Right lobe of liver (tissue), 6 donors: ENCODE measurements around the gene PFN1. TPM values are rescaled to one million over a fixed set of nuclear protein-coding genes. Genes with fewer than 3 reads are reported as not detected.
A peak's percentile ranks its signal among the peaks of the same experiment; 100 is the strongest.

Experiments used
- ATAC-seq, 4 donors: fragments of 200-7000 bp; cut with Tn5 transposase; one replicate each; pipeline ENCODE4 v1.9.1; 2020; ENCODE audit warnings: mild to moderate bottlenecking in 4 of 4, moderate library complexity in 4 of 4
- DNase-seq, 3 donors: peaks; one replicate each; pipeline ENCODE4 v3.0.0-alpha.2; 2020
- H3K27ac ChIP-seq, 3 donors: fragments of 200-600 bp; one replicate each; pipeline ENCODE4 v1.8.0; 2022
- H3K27me3 ChIP-seq, 2 donors: fragments of 200-600 bp; one replicate each; pipeline ENCODE4 v1.8.0; 2022
- H3K36me3 ChIP-seq, 4 donors: fragments of 200-600 bp; sonication (generic) in 1 of 4; one replicate each; pipeline versions ENCODE4 v1.5.1 to v1.8.0; 2017 to 2022; ENCODE audit warnings: control low read depth in 1 of 4
- H3K4me1 ChIP-seq, 4 donors: fragments of 200-600 bp; sonication (generic) in 1 of 4; one replicate each; pipeline versions ENCODE4 v1.5.1 to v1.8.0; 2017 to 2022; ENCODE audit warnings: control low read depth in 1 of 4
- H3K4me3 ChIP-seq, 3 donors: fragments of 200-600 bp; one replicate each; pipeline ENCODE4 v1.8.0; 2022
- H3K9me3 ChIP-seq, 4 donors: fragments of 200-600 bp; sonication (generic) in 1 of 4; one replicate each; pipeline versions ENCODE4 v1.5.1 to v1.8.0; 2017 to 2022; ENCODE audit warnings: control low read depth in 1 of 4
- POLR2A ChIP-seq: fragments of 450-650 bp; IDR thresholded peaks from one replicate; pipeline ENCODE4 v1.6.1; 2017; ENCODE audit warnings: antibody characterized with exemption, mild to moderate bottlenecking
- WGBS: methylation state at CpG from one replicate; pipeline ENCODE4 v1.1.6; 2018; ENCODE audit warnings: low coverage, low lambda C conversion rate; ENCODE audit not compliant: insufficient coverage; ENCODE audit errors: missing lambda C conversion rate; 5-methylcytosine and 5-hydroxymethylcytosine counted together
- intact Hi-C, 2 donors: fragments of 100-400 bp; cut with DNase I; formaldehyde crosslinking; loops; one replicate each; pipeline versions ENCODE4 v1.11.2 to v1.14.1; 2022
- total RNA-seq, 6 experiments: library from RNA; depleted of rRNA in 2 of 6; stranded (reverse); fragments of >200 nt in 2 of 6; fragmentation: NEBNext Ultra II Directional in 3 of 6; extraction: Animal tissue kit (Norgen Biotek cat#: 25700) in 3 of 6; gene quantifications; one replicate each; pipeline versions ENCODE4 v1.1.0 to v1.2.4, GENCODE V29; 2016 to 2023
- TF ChIP-seq, protein P1 (sequence below), 4 donors: fragments of 200-600 bp in 3 of 4; fragments of 450-650 bp in 1 of 4; IDR thresholded peaks; one replicate each; pipeline versions ENCODE4 v1.5.1 to v1.8.0; 2016 to 2022; ENCODE audit warnings: antibody characterized with exemption in 4 of 4, mild to moderate bottlenecking in 2 of 4
- donor health status: DM: no; HTN: yes; CAD: no.
- donor health status: DM: no; HTN: no; CAD: no.
- donor health status: DM: no; HTN: no; CAD: no.
- donor health status: DM: no; HTN: yes; CAD: no.
- donor health status: DM: no; HTN: yes; CAD: no.

Gene PFN1
- total RNA-seq, 6 experiments from 2014 or later: 221 to 1,037 (median 292) TPM

GRCh38 chr17:4959261-4959965 lies 11.1 kb upstream of the PFN1 start:
- intact Hi-C loops: no loop called here
- Histone ChIP-seq H3K27me3 (no peaks in the 10 kb centered on the region), H3K9me3 (no peaks in the 10 kb centered on the region), H3K36me3 (peaks cover 0 to 6% (median 0%) of the 10 kb centered on the region in 4 donors), H3K27ac (no peak overlapping the region), H3K4me3 (no peak overlapping the region), H3K4me1 (peaks cover 0 to 20% (median 8%) of the 10 kb centered on the region in 4 donors)
- DNase-seq (no peak), ATAC-seq (peak in 1 of 4 donors; percentile 35)
- no peak for TF ChIP-seq POLR2A
- TF ChIP-seq, protein P1, sequence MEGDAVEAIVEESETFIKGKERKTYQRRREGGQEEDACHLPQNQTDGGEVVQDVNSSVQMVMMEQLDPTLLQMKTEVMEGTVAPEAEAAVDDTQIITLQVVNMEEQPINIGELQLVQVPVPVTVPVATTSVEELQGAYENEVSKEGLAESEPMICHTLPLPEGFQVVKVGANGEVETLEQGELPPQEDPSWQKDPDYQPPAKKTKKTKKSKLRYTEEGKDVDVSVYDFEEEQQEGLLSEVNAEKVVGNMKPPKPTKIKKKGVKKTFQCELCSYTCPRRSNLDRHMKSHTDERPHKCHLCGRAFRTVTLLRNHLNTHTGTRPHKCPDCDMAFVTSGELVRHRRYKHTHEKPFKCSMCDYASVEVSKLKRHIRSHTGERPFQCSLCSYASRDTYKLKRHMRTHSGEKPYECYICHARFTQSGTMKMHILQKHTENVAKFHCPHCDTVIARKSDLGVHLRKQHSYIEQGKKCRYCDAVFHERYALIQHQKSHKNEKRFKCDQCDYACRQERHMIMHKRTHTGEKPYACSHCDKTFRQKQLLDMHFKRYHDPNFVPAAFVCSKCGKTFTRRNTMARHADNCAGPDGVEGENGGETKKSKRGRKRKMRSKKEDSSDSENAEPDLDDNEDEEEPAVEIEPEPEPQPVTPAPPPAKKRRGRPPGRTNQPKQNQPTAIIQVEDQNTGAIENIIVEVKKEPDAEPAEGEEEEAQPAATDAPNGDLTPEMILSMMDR (IDR thresholded peaks at IDR 0.05): no peak
- 50% methylated on average over 10 of the region's 18 CpGs for WGBS

- H3K4me1 ChIP-seq: peaks cover 0 to 20% (median 8%) of the 10 kb centered on the region in 4 donors
- no peak for TF ChIP-seq POLR2A
- TF ChIP-seq, protein P1 (IDR thresholded peaks at IDR 0.05): no peak
- intact Hi-C loops: no loop called here
- DNase-seq: peak in 2 of 3 donors; percentile 72 to 79
- H3K9me3 ChIP-seq: no peaks in the 10 kb centered on the region
- H3K27me3 ChIP-seq: no peaks in the 10 kb centered on the region
- peak overlapping the region in 1 of 3 donors; percentile 62 for H3K27ac ChIP-seq
- WGBS: 30% methylated on average over 3 of the region's 3 CpGs
- peak; percentile 78 to 95 (median 86) for ATAC-seq
- H3K36me3 ChIP-seq: peaks cover 0 to 6% (median 0%) of the 10 kb centered on the region in 4 donors
- no peak overlapping the region for H3K4me3 ChIP-seq
These were observed 9.8 kb upstream of the PFN1 start for GRCh38 chr17:4958102-4958501.

- H3K36me3 ChIP-seq: peaks cover 0 to 6% (median 0%) of the 10 kb centered on the region in 4 donors
- TF ChIP-seq, protein P1 (IDR thresholded peaks at IDR 0.05): peak in 1 of 4 donors; percentile 11
- TF ChIP-seq POLR2A: no peak
- no peaks in the 10 kb centered on the region for H3K9me3 ChIP-seq
- intact Hi-C loops: no loop called here
- peaks cover 0 to 20% (median 8%) of the 10 kb centered on the region in 4 donors for H3K4me1 ChIP-seq
- 96% methylated on average over 4 of the region's 10 CpGs for WGBS
- H3K27ac ChIP-seq: no peak overlapping the region
- H3K4me3 ChIP-seq: no peak overlapping the region
- H3K27me3 ChIP-seq: no peaks in the 10 kb centered on the region
- DNase-seq (no peak), ATAC-seq (no peak)
These were observed 8.2 kb upstream of the PFN1 start for GRCh38 chr17:4956493-4957061.

GRCh38 chr17:4955091-4955490 lies 6.8 kb upstream of the PFN1 start:
- WGBS: 89% methylated on average over 3 of the region's 8 CpGs
- intact Hi-C loops: no loop called here
- H3K9me3 ChIP-seq: no peaks in the 10 kb centered on the region
- no peak overlapping the region for H3K4me3 ChIP-seq
- DNase-seq (no peak), ATAC-seq (no peak)
- TF ChIP-seq, protein P1 (IDR thresholded peaks at IDR 0.05): no peak
- no peak for TF ChIP-seq POLR2A
- H3K4me1 ChIP-seq: peaks cover 0 to 28% (median 14%) of the 10 kb centered on the region in 4 donors
- no peaks in the 10 kb centered on the region for H3K27me3 ChIP-seq
- peaks cover 0 to 6% (median 0%) of the 10 kb centered on the region in 4 donors for H3K36me3 ChIP-seq
- no peak overlapping the region for H3K27ac ChIP-seq
